Measurements from ENCODE around the gene TRPM2.
"Not testable (repeated sequence)": the region's sequence is repeated elsewhere in the genome, so short reads cannot be mapped to it uniquely, and the experiment has no call there.

The TRPM2 gene

GRCh38 chr21:44338971-44339910, 14.2 kb upstream of the TRPM2 start, which contains the start of gene CFAP410:
CFAP410 (minus strand) TSS chr21:44339390; CDS start chr21:44339194, 196 bp downstream.
- Mint-ChIP-seq H3K4me1 (peaks cover 20% of the 10 kb centered on the region), H3K9me3 (no peaks in the 10 kb centered on the region), H3K4me3 (peak within 1 kb of the TSS; percentile 98 to 99), H3K27me3 (no peaks in the 10 kb centered on the region), H3K27ac (peak within 1 kb of the TSS; percentile 98)
- DNase-seq (peak; percentile 96), ATAC-seq (peak; percentile 95)

- not testable (repeated sequence) for H3K27ac Mint-ChIP-seq, DNase-seq, H3K9me3 Mint-ChIP-seq, ATAC-seq, H3K27me3 Mint-ChIP-seq, H3K4me3 Mint-ChIP-seq
- peaks cover 25% of the 10 kb centered on the region for H3K4me1 Mint-ChIP-seq
Observed at GRCh38 chr21:44341726-44342458, 11.5 kb upstream of the TRPM2 start.

GRCh38 chr21:44342981-44343380, 10.4 kb upstream of the TRPM2 start:
- not testable (repeated sequence) for DNase-seq, H3K4me3 Mint-ChIP-seq, H3K27ac Mint-ChIP-seq, ATAC-seq, H3K9me3 Mint-ChIP-seq, H3K27me3 Mint-ChIP-seq
- H3K4me1 Mint-ChIP-seq: peaks cover 23% of the 10 kb centered on the region

GRCh38 chr21:44344541-44345183, 8.8 kb upstream of the TRPM2 start:
- Mint-ChIP-seq H3K27me3 (peaks cover 16% of the 10 kb centered on the region), H3K9me3 (no peaks in the 10 kb centered on the region)
- DNase-seq: no peak

GRCh38 chr21:44345495-44345894, 7.9 kb upstream of the TRPM2 start:
- ATAC-seq (no peak), DNase-seq (no peak)
- H3K9me3 Mint-ChIP-seq: no peaks in the 10 kb centered on the region
- H3K4me3 Mint-ChIP-seq: no peak overlapping the region
- no peak overlapping the region for H3K27ac Mint-ChIP-seq
- peaks cover 19% of the 10 kb centered on the region for H3K27me3 Mint-ChIP-seq
- H3K4me1 Mint-ChIP-seq: peaks cover 20% of the 10 kb centered on the region

More at GRCh38 chr21:44344541-44345183, 8.8 kb upstream of the TRPM2 start:
- Mint-ChIP-seq H3K4me1 (peaks cover 25% of the 10 kb centered on the region), H3K27ac (no peak overlapping the region), H3K4me3 (no peak overlapping the region)
- peak; percentile 31 for ATAC-seq

GRCh38 chr21:44347911-44348451, 5.4 kb upstream of the TRPM2 start:
- H3K27ac Mint-ChIP-seq: no peak overlapping the region
- H3K4me3 Mint-ChIP-seq: no peak overlapping the region
- peaks cover 36% of the 10 kb centered on the region for H3K27me3 Mint-ChIP-seq
- ATAC-seq: no peak
- no peak for DNase-seq
- peaks cover 31% of the 10 kb centered on the region for H3K4me1 Mint-ChIP-seq
- H3K9me3 Mint-ChIP-seq: no peaks in the 10 kb centered on the region

- Mint-ChIP-seq H3K4me3 (no peak overlapping the region), H3K4me1 (peaks cover 40% of the 10 kb centered on the region), H3K9me3 (no peaks in the 10 kb centered on the region), H3K27me3 (peaks cover 36% of the 10 kb centered on the region), H3K27ac (no peak overlapping the region)
- DNase-seq (no peak), ATAC-seq (no peak)
Observed at GRCh38 chr21:44348861-44349260, 4.6 kb upstream of the TRPM2 start.

- H3K4me3 Mint-ChIP-seq: no peak overlapping the region
Observed at GRCh38 chr21:44349416-44349846, 4.0 kb upstream of the TRPM2 start.

GRCh38 chr21:44349847-44350772, 3.3 kb upstream of the TRPM2 start:
- ATAC-seq (peak; percentile 32), DNase-seq (no peak)
- H3K4me3 Mint-ChIP-seq: no peak overlapping the region
- H3K9me3 Mint-ChIP-seq: no peaks in the 10 kb centered on the region
- peaks cover 48% of the 10 kb centered on the region for H3K4me1 Mint-ChIP-seq
- H3K27ac Mint-ChIP-seq: no peak overlapping the region
- H3K27me3 Mint-ChIP-seq: peaks cover 36% of the 10 kb centered on the region

More at GRCh38 chr21:44349416-44349846, 4.0 kb upstream of the TRPM2 start:
- peaks cover 36% of the 10 kb centered on the region for H3K27me3 Mint-ChIP-seq
- no peak for DNase-seq
- no peak overlapping the region for H3K27ac Mint-ChIP-seq
- no peak for ATAC-seq
- peaks cover 45% of the 10 kb centered on the region for H3K4me1 Mint-ChIP-seq
- no peaks in the 10 kb centered on the region for H3K9me3 Mint-ChIP-seq

GRCh38 chr21:44350773-44351481, 2.5 kb upstream of the TRPM2 start:
- no peak overlapping the region for H3K4me3 Mint-ChIP-seq
- H3K4me1 Mint-ChIP-seq: peaks cover 55% of the 10 kb centered on the region
- peaks cover 36% of the 10 kb centered on the region for H3K27me3 Mint-ChIP-seq

GRCh38 chr21:44351535-44352252, 1.7 kb upstream of the TRPM2 start:
- Mint-ChIP-seq H3K4me1 (peaks cover 63% of the 10 kb centered on the region), H3K27me3 (peaks cover 36% of the 10 kb centered on the region), H3K4me3 (peak overlapping the region in 1 of 2 donors; percentile 83), H3K27ac (peak overlapping the region in 1 of 2 donors; percentile 19), H3K9me3 (no peaks in the 10 kb centered on the region)
- DNase-seq (no peak), ATAC-seq (no peak)

More at GRCh38 chr21:44350773-44351481, 2.5 kb upstream of the TRPM2 start:
- H3K27ac Mint-ChIP-seq: peak overlapping the region in 1 of 2 donors; percentile 19
- ATAC-seq (no peak), DNase-seq (no peak)
- H3K9me3 Mint-ChIP-seq: no peaks in the 10 kb centered on the region

- H3K4me1 Mint-ChIP-seq: peaks cover 68% of the 10 kb centered on the region
- peaks cover 36% of the 10 kb centered on the region for H3K27me3 Mint-ChIP-seq
- peak; percentile 74 for ATAC-seq
- peak in 1 of 2 donors; percentile 58 for DNase-seq
- peak overlapping the region in 1 of 2 donors; percentile 33 for H3K27ac Mint-ChIP-seq
- no peaks in the 10 kb centered on the region for H3K9me3 Mint-ChIP-seq
- H3K4me3 Mint-ChIP-seq: peak overlapping the region; percentile 67 to 83
Observed at GRCh38 chr21:44352253-44352860, 1.1 kb upstream of the TRPM2 start.

- peaks cover 26% of the 10 kb centered on the region for H3K27me3 Mint-ChIP-seq
- ATAC-seq (no peak), DNase-seq (no peak)
- peak overlapping the region; percentile 67 to 83 for H3K4me3 Mint-ChIP-seq
- H3K4me1 Mint-ChIP-seq: peaks cover 63% of the 10 kb centered on the region
- H3K9me3 Mint-ChIP-seq: no peaks in the 10 kb centered on the region
- peak overlapping the region in 1 of 2 donors; percentile 15 for H3K27ac Mint-ChIP-seq
Observed at GRCh38 chr21:44354001-44354405, 582 bp downstream of the TRPM2 start.
